GM21529 (cell line): ENCODE data around the gene APLF.
"Not testable (repeated sequence)": the region's sequence is repeated elsewhere in the genome, so short reads cannot be mapped to it uniquely, and the experiment has no call there.

Experiments
- ATAC-seq: cut with Tn5 transposase; IDR thresholded peaks from one replicate; pipeline ENCODE4 v1.9.1; 2021; ENCODE audit not compliant: unreplicated experiment

APLF gene

GRCh38 chr2:68438455-68439303 is 28.7 kb upstream of the APLF start:
- ATAC-seq, result no peak

DNA sequence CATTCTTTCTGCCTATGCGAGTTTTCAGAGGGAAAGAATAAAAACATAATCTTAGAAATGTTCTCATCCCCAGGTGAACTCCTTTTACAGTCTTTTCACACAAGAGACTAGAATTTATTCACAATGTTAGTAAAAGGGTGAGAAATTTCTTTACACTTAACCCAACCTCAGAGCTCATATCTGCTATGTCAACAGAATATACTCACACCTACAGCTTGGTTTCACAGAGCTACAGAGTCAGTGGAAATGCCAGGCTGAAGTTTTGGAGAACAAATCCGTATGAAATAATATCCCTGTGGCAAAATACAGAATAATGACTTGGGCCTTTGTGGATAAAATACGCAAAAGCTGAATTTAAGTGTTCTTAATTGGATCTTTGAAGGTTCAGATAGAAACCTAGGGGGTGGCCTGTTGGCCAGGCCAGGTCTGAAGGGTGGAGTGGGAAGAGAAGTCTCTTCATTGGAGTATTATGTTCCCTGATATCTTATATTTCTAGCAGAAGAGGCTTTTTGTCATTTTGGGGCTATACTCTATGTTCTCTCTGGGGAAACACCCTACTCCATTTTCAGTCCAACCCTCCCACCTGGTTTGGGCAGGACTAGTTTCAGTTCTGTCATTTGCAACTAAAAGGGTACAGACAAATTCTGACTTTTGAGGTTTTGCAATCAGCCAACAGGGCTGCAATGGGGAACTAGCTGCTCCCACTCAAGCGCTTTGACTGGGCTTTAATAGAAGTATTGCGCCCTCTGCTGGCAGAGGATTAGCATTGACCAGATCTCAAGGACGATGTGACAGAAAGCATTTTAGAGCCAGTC is 26.0 kb upstream of the APLF start:
- peak; percentile 99 for ATAC-seq

GRCh38 chr2:68441994-68442322 is 25.4 kb upstream of the APLF start:
- ATAC-seq, result no peak

GRCh38 chr2:68446425-68446824 is 21.0 kb upstream of the APLF start:
- ATAC-seq, result not testable (repeated sequence)

GRCh38 chr2:68447118-68447517 is 20.3 kb upstream of the APLF start:
- no peak for ATAC-seq

GRCh38 chr2:68448671-68449653 is 18.4 kb upstream of the APLF start:
- no peak for ATAC-seq

- ATAC-seq, result no peak
Measured at GRCh38 chr2:68452158-68452900, 15.1 kb upstream of the APLF start.

GRCh38 chr2:68453761-68454360 is 13.5 kb upstream of the APLF start:
- ATAC-seq, result no peak

DNA sequence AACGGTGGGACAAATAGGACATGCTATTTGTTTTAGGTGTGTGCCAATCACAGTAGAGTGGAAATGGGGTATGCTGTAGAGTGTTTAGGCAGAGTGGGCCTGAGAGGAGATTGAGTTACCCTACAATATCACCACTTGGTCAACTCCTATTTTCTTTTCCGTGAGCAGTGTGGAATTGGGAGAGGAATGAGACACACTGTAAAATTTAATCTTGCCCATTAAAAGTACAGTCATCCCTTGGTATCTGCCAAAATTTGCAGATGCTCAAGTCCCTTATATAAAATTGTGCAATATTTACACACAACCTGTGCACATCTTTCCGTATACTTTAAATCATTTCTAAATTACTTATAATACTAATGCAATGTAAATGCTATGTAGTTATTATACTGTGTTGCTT is 12.7 kb upstream of the APLF start:
- no peak for ATAC-seq

- no peak for ATAC-seq
Measured at GRCh38 chr2:68456198-68456597, 11.2 kb upstream of the APLF start.

- no peak for ATAC-seq
Measured at GRCh38 chr2:68458981-68459380, 8.4 kb upstream of the APLF start.

GRCh38 chr2:68463287-68463877 is 4.0 kb upstream of the APLF start:
- ATAC-seq, result no peak

GRCh38 chr2:68464651-68465050 is 2.7 kb upstream of the APLF start:
- ATAC-seq, result no peak

DNA sequence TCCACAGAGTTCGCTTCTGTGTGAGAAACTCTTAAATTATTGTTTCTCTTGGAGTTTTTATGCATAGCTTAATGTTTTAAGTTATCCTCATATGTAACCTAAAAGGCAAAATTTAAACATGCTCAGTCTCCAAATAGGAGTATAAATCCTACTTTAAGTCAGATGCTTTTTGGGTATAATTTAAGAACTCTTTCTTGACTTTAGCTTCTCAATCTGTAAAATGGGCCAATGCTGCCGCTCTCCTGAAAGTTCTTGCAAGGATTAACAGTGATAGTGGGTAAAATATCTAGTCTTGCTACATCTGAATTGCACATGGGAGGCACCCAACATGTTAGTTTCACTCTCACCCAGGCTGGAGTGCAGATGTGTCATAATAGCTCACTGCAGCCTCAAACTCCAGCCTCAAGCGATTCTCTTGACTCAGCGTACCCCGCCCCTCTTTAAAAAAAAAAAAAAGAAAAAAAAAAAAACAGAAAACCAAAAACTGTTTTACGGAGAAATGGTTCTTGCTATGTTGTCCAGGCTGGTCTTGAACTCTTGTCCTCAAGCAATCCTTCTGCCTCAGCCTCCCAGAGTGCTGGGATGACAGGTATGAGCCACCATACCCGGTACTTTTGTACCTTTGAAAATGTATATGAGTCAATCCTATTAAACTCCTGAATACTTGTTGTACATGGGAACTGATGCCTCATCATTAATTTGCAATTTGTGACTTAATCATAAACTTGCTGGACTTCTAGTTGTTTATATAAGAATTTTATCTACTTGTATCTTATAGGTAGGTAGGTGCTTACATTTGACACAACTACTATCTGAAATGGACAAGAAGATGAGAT is 2.1 kb upstream of the APLF start:
- no peak for ATAC-seq

- ATAC-seq, result no peak
Measured at GRCh38 chr2:68466361-68466777, 1.0 kb upstream of the APLF start.

- ATAC-seq, result peak; percentile 29
Measured at GRCh38 chr2:68466778-68467076, 658 bp upstream of the APLF start.

- no peak for ATAC-seq
Measured at GRCh38 chr2:68468801-68469200, 1.4 kb downstream of the APLF start.

GRCh38 chr2:68469935-68470334 is 2.5 kb downstream of the APLF start:
- no peak for ATAC-seq

GRCh38 chr2:68471385-68471784 is 4.0 kb downstream of the APLF start:
- no peak for ATAC-seq
